Mesenchymal stem cell (in vitro differentiated cells and primary cell): Measurements from ENCODE around the gene EMILIN3.

Experiments
- DNase-seq: peaks from one replicate; pipeline ENCODE4 v3.0.0-alpha.2; 2013
- H2AFZ ChIP-seq: one replicate; pipeline ENCODE4 v1.6.1; 2013; ENCODE audit warnings: low read depth, mild to moderate bottlenecking, control low read depth, inconsistent platforms, low read length, moderate library complexity
- H2AK5ac ChIP-seq: 2 replicates; pipeline ENCODE4 v1.6.1; 2013; ENCODE audit warnings: low read length, moderate library complexity, mild to moderate bottlenecking, inconsistent platforms; ENCODE audit not compliant: severe bottlenecking
- H2BK120ac ChIP-seq: one replicate; pipeline ENCODE4 v1.6.1; 2013; ENCODE audit warnings: low read depth, mild to moderate bottlenecking, inconsistent platforms, low read length, moderate library complexity
- H2BK12ac ChIP-seq, 2 experiments: one replicate each; pipeline ENCODE4 v1.6.1; 2013; ENCODE audit warnings: inconsistent platforms in 2 of 2, low read length in 2 of 2, mild to moderate bottlenecking in 2 of 2, moderate library complexity in 2 of 2, control low read depth in 1 of 2
- H2BK15ac ChIP-seq: one replicate; pipeline ENCODE4 v1.6.1; 2013; ENCODE audit warnings: mild to moderate bottlenecking, low read depth, inconsistent platforms; ENCODE audit not compliant: poor library complexity, severe bottlenecking
- H2BK5ac ChIP-seq: 2 replicates; pipeline ENCODE4 v1.6.1; 2013; ENCODE audit warnings: low read depth, mild to moderate bottlenecking, low read length, control low read depth, inconsistent platforms; ENCODE audit not compliant: poor library complexity, severe bottlenecking
- H3K14ac ChIP-seq, 2 experiments: one replicate each; pipeline ENCODE4 v1.6.1; 2013; ENCODE audit warnings: inconsistent platforms in 2 of 2, low read length in 2 of 2, control low read depth in 1 of 2, mild to moderate bottlenecking in 1 of 2, moderate library complexity in 1 of 2
- H3K18ac ChIP-seq, 2 experiments: one replicate each; pipeline ENCODE4 v1.6.1; 2013; ENCODE audit warnings: inconsistent platforms in 2 of 2, low read length in 2 of 2, control low read depth in 1 of 2, low read depth in 1 of 2, mild to moderate bottlenecking in 1 of 2
- H3K23ac ChIP-seq, 2 experiments: one replicate each; pipeline ENCODE4 v1.6.1; 2013; ENCODE audit warnings: inconsistent platforms in 2 of 2, low read length in 2 of 2, mild to moderate bottlenecking in 2 of 2, moderate library complexity in 2 of 2, control low read depth in 1 of 2
- H3K27ac ChIP-seq: 2 replicates; pipeline ENCODE4 v1.5.1; 2013; ENCODE audit warnings: mild to moderate bottlenecking, moderate library complexity, low read length, control low read depth, inconsistent platforms; ENCODE audit not compliant: poor library complexity, severe bottlenecking
- H3K27me3 ChIP-seq, 2 experiments: 2 replicates each; pipeline versions ENCODE4 v1.6.1 to v1.7.0; 2013; ENCODE audit warnings: low read length in 2 of 2, mild to moderate bottlenecking in 2 of 2, moderate library complexity in 2 of 2, control low read depth in 1 of 2, inconsistent platforms in 1 of 2; ENCODE audit not compliant: control insufficient read depth in 1 of 2, insufficient read depth in 1 of 2
- H3K36me3 ChIP-seq, 2 experiments: 2 replicates each; pipeline versions ENCODE4 v1.6.1 to v1.7.0; 2013; ENCODE audit warnings: low read length in 2 of 2, control low read depth in 1 of 2, inconsistent platforms in 1 of 2, low read depth in 1 of 2, mild to moderate bottlenecking in 1 of 2; ENCODE audit not compliant: insufficient read depth in 2 of 2, control insufficient read depth in 1 of 2
- H3K4ac ChIP-seq, 2 experiments: one replicate each; pipeline ENCODE4 v1.6.1; 2013; ENCODE audit warnings: inconsistent platforms in 2 of 2, low read length in 2 of 2, mild to moderate bottlenecking in 2 of 2, moderate library complexity in 2 of 2, control low read depth in 1 of 2, low read depth in 1 of 2
- H3K4me1 ChIP-seq: 2 replicates; pipeline ENCODE4 v1.6.1; 2013; ENCODE audit warnings: low read depth, low read length, control low read depth; ENCODE audit not compliant: control insufficient read depth, insufficient read depth
- H3K4me2 ChIP-seq: 2 replicates; pipeline ENCODE4 v1.6.1; 2013; ENCODE audit warnings: low read length, mild to moderate bottlenecking, inconsistent platforms; ENCODE audit not compliant: poor library complexity, severe bottlenecking
- H3K4me3 ChIP-seq, 2 experiments: 2 replicates each; pipeline versions ENCODE4 v1.5.1 to v1.7.0; 2013; ENCODE audit warnings: low read length in 2 of 2, mild to moderate bottlenecking in 2 of 2, control low read depth in 1 of 2, low read depth in 1 of 2; ENCODE audit not compliant: insufficient read depth in 1 of 2
- H3K79me1 ChIP-seq: replicated peaks from 2 replicates; pipeline ENCODE4 v1.6.1; 2013; ENCODE audit warnings: mild to moderate bottlenecking, control low read depth, low read length, inconsistent platforms; ENCODE audit not compliant: poor library complexity, severe bottlenecking
- H3K9ac ChIP-seq: 2 replicates; pipeline ENCODE4 v1.7.0; 2013; ENCODE audit warnings: mild to moderate bottlenecking, low read length, moderate library complexity
- H3K9me3 ChIP-seq: 2 replicates; pipeline ENCODE4 v1.7.0; 2013; ENCODE audit warnings: mild to moderate bottlenecking, low read length; ENCODE audit not compliant: control insufficient read depth
- H4K8ac ChIP-seq: one replicate; pipeline ENCODE4 v1.6.1; 2013; ENCODE audit warnings: inconsistent platforms, mild to moderate bottlenecking, low read length, moderate library complexity
- H4K91ac ChIP-seq: one replicate; pipeline ENCODE4 v1.6.1; 2013; ENCODE audit warnings: mild to moderate bottlenecking, low read length, inconsistent platforms
- WGBS: methylation state at CpG from one replicate; pipeline ENCODE4 v1.1.7; 2013; ENCODE audit warnings: mixed read lengths; 5-methylcytosine and 5-hydroxymethylcytosine counted together

The EMILIN3 gene

DNA sequence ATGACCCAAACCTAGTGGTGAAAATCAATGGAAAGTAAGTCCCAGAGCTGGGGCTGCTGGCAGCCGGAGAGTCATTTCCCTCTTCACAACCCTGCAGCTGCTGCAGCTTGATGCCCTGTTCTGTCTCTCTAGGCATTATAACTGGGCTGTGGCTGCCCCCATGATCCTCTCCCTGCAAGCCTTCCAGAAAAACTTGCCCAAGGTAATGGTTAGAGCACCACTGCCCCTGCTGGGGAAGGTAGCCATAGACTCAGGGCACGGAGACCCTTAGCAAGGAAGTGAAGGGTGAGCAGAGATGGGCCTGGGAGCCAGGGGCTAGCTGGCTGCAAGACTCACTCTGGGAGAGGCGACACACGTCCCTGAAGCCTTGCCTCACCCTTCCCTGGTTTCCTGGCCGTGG lies 14.0 kb downstream of the EMILIN3 start:
- Histone ChIP-seq H3K79me1 (peaks cover 2% of the 10 kb centered on the region), H3K4me3 (no peak overlapping the region), H4K8ac (no peak overlapping the region), H2BK12ac (no peak overlapping the region), H3K18ac (no peak overlapping the region), H3K27ac (no peak overlapping the region), H3K4ac (no peak overlapping the region), H3K4me2 (no peak overlapping the region), H3K27me3 (no peaks in the 10 kb centered on the region), H3K36me3 (peaks cover 79 to 89% of the 10 kb centered on the region in 2 experiments), H2BK15ac (no peak overlapping the region), H4K91ac (no peak overlapping the region), H2BK120ac (no peak overlapping the region), H3K14ac (no peak overlapping the region), H3K23ac (no peak overlapping the region), H3K4me1 (no peaks in the 10 kb centered on the region), H2AFZ (no peak overlapping the region), H2AK5ac (no peak overlapping the region), H3K9me3 (no peaks in the 10 kb centered on the region), H3K9ac (no peak overlapping the region), H2BK5ac (no peak overlapping the region)
- WGBS = 83% methylated on average over 5 of the region's 5 CpGs
- no peak for DNase-seq

GRCh38 chr20:41352106-41352505 lies 14.5 kb downstream of the EMILIN3 start:
- no peak overlapping the region for H2AFZ ChIP-seq
- H3K4me3 ChIP-seq = no peak overlapping the region
- H4K91ac ChIP-seq = no peak overlapping the region
- WGBS = 97% methylated on average over 4 of the region's 4 CpGs
- H3K27ac ChIP-seq = no peak overlapping the region
- H3K27me3 ChIP-seq = no peaks in the 10 kb centered on the region
- no peak overlapping the region for H2BK15ac ChIP-seq
- H4K8ac ChIP-seq = no peak overlapping the region
- no peak overlapping the region for H3K4me2 ChIP-seq
- DNase-seq = no peak
- H3K4me1 ChIP-seq = no peaks in the 10 kb centered on the region
- no peak overlapping the region for H3K4ac ChIP-seq
- H3K23ac ChIP-seq = no peak overlapping the region
- H2BK12ac ChIP-seq = no peak overlapping the region
- H2AK5ac ChIP-seq = no peak overlapping the region
- peaks cover 79 to 88% of the 10 kb centered on the region in 2 experiments for H3K36me3 ChIP-seq
- H3K14ac ChIP-seq = no peak overlapping the region
- H3K79me1 ChIP-seq = peaks cover 2% of the 10 kb centered on the region
- no peak overlapping the region for H3K18ac ChIP-seq
- H3K9ac ChIP-seq = no peak overlapping the region
- H3K9me3 ChIP-seq = no peaks in the 10 kb centered on the region
- no peak overlapping the region for H2BK5ac ChIP-seq
- H2BK120ac ChIP-seq = no peak overlapping the region

DNA sequence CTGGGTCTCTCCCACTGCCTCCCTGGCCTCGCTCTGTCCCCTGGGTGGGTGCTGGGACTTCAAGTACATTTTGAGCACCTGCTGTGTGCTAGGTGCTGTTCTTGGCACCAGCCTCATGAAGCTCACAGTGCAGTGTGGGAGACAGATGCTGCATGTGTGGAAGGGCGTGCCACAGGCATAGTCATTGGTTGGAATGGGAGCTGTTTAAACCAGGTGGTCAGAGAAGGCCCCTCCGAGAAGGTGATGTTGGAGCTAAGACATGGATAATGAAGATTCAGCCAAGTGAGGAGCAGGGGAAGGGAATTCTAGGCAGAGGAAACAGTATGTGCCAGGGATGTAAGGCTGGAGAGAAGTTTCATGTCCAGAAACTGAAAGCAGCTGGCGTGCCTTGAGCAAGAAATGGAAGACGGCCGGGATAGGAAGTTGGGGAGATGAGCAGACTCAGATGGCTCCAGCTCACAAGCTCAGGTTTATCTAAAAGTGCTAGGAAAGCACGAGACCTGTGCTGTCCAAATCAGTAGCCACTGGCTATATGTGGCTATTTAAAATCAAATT lies 16.1 kb downstream of the EMILIN3 start:
- Histone ChIP-seq H3K4me3 (no peak overlapping the region), H3K27ac (no peak overlapping the region), H3K18ac (no peak overlapping the region), H3K27me3 (no peaks in the 10 kb centered on the region), H3K4me1 (peaks cover 2% of the 10 kb centered on the region), H3K14ac (no peak overlapping the region), H2AFZ (no peak overlapping the region), H3K79me1 (peaks cover 6% of the 10 kb centered on the region), H2BK5ac (no peak overlapping the region), H3K9me3 (no peaks in the 10 kb centered on the region), H3K4me2 (no peak overlapping the region), H2BK15ac (no peak overlapping the region), H3K4ac (no peak overlapping the region), H2BK12ac (no peak overlapping the region), H2BK120ac (no peak overlapping the region), H4K8ac (no peak overlapping the region), H2AK5ac (no peak overlapping the region), H3K36me3 (peaks cover 72 to 82% of the 10 kb centered on the region in 2 experiments), H3K9ac (no peak overlapping the region), H4K91ac (no peak overlapping the region), H3K23ac (no peak overlapping the region)
- WGBS = 94% methylated on average over 7 of the region's 7 CpGs
- no peak for DNase-seq

DNA sequence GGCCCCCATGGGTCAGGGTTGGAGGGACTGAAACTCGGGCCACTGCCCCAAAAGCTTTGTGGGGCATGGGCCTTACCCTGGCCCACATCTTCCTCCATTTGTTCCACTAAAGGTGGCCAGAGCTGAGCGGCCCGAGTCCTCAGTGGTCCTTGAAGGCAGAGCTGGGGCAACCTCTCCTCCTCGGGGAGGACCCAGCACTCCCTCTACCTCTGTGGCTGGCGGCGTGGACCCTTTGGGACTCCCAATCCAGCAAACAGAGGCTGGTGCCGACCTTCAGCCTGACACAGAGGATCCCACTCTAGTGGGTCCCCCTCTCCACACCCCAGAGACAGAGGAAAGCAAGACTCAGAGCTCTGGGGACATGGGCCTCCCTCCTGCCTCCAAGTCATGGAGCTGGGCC lies 16.7 kb downstream of the EMILIN3 start:
- Histone ChIP-seq H3K14ac (no peak overlapping the region), H2BK12ac (no peak overlapping the region), H2BK5ac (no peak overlapping the region), H2AFZ (no peak overlapping the region), H3K27me3 (no peaks in the 10 kb centered on the region), H3K27ac (no peak overlapping the region), H3K4me3 (no peak overlapping the region), H2BK120ac (no peak overlapping the region), H3K18ac (no peak overlapping the region), H3K79me1 (peaks cover 6% of the 10 kb centered on the region), H3K36me3 (peaks cover 70 to 76% of the 10 kb centered on the region in 2 experiments), H4K8ac (no peak overlapping the region), H3K23ac (no peak overlapping the region), H4K91ac (no peak overlapping the region), H3K4ac (no peak overlapping the region), H2AK5ac (no peak overlapping the region), H3K9me3 (no peaks in the 10 kb centered on the region), H3K9ac (no peak overlapping the region), H2BK15ac (no peak overlapping the region), H3K4me2 (no peak overlapping the region), H3K4me1 (peaks cover 2% of the 10 kb centered on the region)
- DNase-seq = no peak
- WGBS = 83% methylated on average over 7 of the region's 7 CpGs
